ENCODE data around the gene MUL1.

- TF ChIP-seq CTCF (IDR thresholded peaks at IDR 0.05) (no peak), POLR2AphosphoS5 (IDR thresholded peaks at IDR 0.05; ENCODE audit: insufficient read depth in 1 of 2, low read depth in 1 of 2) (no peak), POLR2A (IDR thresholded peaks at IDR 0.05) (no peak)
Observed at GRCh38 chr1:20511518-20512428, 3.8 kb upstream of the MUL1 start.
